OCI-LY3 (cell line): Measurements from ENCODE around the gene GAS1.
A peak's percentile ranks its signal among the peaks of the same experiment; 100 is the strongest.

Experiments
- H2AFZ ChIP-seq: fragments of 200-600, 300-600 bp; shearing (Covaris generic); 2 replicates; pipeline ENCODE4 v1.6.0; 2014; ENCODE audit warnings: antibody characterized with exemption, low read depth, low read length
- H3K27ac ChIP-seq: fragments of 200-600, 300-600 bp; sonication (generic); 2 replicates; pipeline ENCODE4 v1.5.1; 2014; ENCODE audit warnings: mild to moderate bottlenecking, low read length, moderate library complexity, mixed read lengths
- H3K27me3 ChIP-seq: fragments of 200-600, 300-600 bp; sonication (generic); 2 replicates; pipeline ENCODE4 v1.6.1; 2014; ENCODE audit warnings: low read depth, low read length, mixed read lengths
- H3K36me3 ChIP-seq: fragments of 200-600, 300-600 bp; sonication (generic); replicated peaks from 2 replicates; pipeline ENCODE3; 2014; ENCODE audit warnings: low read depth, low read length, mixed read lengths
- H3K4me1 ChIP-seq: fragments of 300-600, 200-600 bp; sonication (generic); 2 replicates; pipeline ENCODE4 v1.6.1; 2014; ENCODE audit warnings: low read length, mixed read lengths
- H3K4me2 ChIP-seq: fragments of 200-600, 300-600 bp; sonication (generic); 2 replicates; pipeline ENCODE4 v1.6.1; 2014; ENCODE audit warnings: low read length, mixed read lengths
- H3K4me3 ChIP-seq: fragments of 300-600, 200-600 bp; sonication (generic); 2 replicates; pipeline ENCODE4 v1.5.1; 2014; ENCODE audit warnings: antibody characterized with exemption, mild to moderate bottlenecking, low read length, moderate library complexity
- H3K79me2 ChIP-seq: fragments of 300-600, 200-600 bp; shearing (Covaris generic); 2 replicates; pipeline ENCODE4 v1.6.1; 2014; ENCODE audit warnings: mild to moderate bottlenecking, low read length, mixed read lengths
- H3K9ac ChIP-seq: fragments of 300-600, 200-600 bp; shearing (Covaris generic); 2 replicates; pipeline ENCODE4 v1.6.0; 2014; ENCODE audit warnings: mild to moderate bottlenecking, low read length, moderate library complexity
- H3K9me3 ChIP-seq: fragments of 200-600, 300-600 bp; shearing (Covaris generic); 2 replicates; pipeline ENCODE4 v1.6.1; 2014; ENCODE audit warnings: low read length, mixed read lengths; ENCODE audit not compliant: insufficient read depth
- H4K20me1 ChIP-seq: fragments of 200-600, 300-600 bp; sonication (generic); 2 replicates; pipeline ENCODE4 v1.6.1; 2016; ENCODE audit warnings: low read length, mixed read lengths; ENCODE audit not compliant: insufficient read depth
- EZH2phosphoT487 ChIP-seq: fragments of 200-600 bp; shearing (Covaris generic); IDR thresholded peaks from 2 replicates; pipeline ENCODE4 v1.6.1; 2018; ENCODE audit warnings: antibody characterized with exemption, mixed run types, low read depth
- TF ChIP-seq, protein P1 (sequence below): fragments of 200-600, 300-600 bp; sonication (generic); IDR thresholded peaks from 2 replicates; pipeline ENCODE4 v1.5.1; 2014; ENCODE audit warnings: antibody characterized with exemption, low read length, low read depth

Gene GAS1, protein sequence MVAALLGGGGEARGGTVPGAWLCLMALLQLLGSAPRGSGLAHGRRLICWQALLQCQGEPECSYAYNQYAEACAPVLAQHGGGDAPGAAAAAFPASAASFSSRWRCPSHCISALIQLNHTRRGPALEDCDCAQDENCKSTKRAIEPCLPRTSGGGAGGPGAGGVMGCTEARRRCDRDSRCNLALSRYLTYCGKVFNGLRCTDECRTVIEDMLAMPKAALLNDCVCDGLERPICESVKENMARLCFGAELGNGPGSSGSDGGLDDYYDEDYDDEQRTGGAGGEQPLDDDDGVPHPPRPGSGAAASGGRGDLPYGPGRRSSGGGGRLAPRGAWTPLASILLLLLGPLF

DNA sequence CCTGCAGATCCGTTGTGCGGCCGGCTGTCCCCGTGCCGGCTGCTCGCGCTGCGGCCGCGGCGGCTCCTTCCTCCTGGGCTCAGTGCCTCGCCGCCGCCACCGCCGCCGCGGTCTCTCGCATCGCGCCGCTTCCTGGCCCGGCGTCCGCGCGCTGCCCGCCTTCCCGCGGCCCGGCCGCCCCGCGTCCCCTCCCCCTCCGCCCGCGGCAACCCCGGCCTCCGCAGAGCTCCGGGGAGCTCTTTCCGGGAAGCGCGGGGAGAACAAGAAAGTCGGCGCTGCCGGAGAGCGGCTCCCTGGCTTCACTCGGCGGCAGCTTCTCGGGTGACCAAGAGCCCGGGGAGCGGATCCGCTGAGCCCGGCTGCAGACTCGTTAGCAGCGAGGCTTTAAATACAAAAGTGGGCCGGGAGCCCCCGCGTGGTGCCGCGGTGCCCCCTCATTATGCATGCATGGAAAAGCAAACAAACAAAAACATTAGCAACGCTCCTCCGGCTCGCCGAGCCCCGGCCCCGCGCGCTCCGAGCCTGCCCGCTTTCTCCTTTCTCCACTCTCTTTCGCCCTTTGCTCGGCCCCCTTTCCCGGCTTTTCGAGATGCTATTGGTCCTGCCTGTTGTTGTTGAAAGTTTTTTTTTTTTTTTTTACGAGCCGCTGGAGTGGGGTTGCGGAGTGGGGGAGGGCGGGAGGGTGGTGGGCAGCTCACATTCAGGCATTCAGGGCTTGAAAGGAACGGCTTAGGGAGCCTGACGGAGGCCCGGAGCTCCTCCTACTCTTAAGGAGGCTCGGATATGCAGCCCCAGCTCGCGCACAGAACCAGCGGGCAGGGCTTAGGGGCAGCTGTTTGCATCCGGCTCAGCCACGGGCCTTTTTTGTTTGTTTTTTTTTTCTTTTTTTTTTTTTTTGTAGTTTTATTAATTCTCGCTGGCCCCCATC lies at the start of gene GAS1:
TSS of gene GAS1 (minus strand) at position 361 of the 928 bp plus-strand sequence. CDS start 727 bp downstream, outside the sequence.
- H3K27ac ChIP-seq, result no peak within 1 kb of the TSS
- H3K9ac ChIP-seq, result no peak within 1 kb of the TSS
- H3K36me3 ChIP-seq, result no peaks in the 10 kb centered on the region
- no peak within 1 kb of the TSS for H2AFZ ChIP-seq
- H3K27me3 ChIP-seq, result no peaks in the 10 kb centered on the region
- no peaks in the 10 kb centered on the region for H3K79me2 ChIP-seq
- H3K4me2 ChIP-seq, result peak within 1 kb of the TSS; percentile 32
- H4K20me1 ChIP-seq, result no peaks in the 10 kb centered on the region
- H3K4me3 ChIP-seq, result peak within 1 kb of the TSS; percentile 54
- no peaks in the 10 kb centered on the region for H3K9me3 ChIP-seq
- TF ChIP-seq EZH2phosphoT487, result no peak
- TF ChIP-seq, protein P1, sequence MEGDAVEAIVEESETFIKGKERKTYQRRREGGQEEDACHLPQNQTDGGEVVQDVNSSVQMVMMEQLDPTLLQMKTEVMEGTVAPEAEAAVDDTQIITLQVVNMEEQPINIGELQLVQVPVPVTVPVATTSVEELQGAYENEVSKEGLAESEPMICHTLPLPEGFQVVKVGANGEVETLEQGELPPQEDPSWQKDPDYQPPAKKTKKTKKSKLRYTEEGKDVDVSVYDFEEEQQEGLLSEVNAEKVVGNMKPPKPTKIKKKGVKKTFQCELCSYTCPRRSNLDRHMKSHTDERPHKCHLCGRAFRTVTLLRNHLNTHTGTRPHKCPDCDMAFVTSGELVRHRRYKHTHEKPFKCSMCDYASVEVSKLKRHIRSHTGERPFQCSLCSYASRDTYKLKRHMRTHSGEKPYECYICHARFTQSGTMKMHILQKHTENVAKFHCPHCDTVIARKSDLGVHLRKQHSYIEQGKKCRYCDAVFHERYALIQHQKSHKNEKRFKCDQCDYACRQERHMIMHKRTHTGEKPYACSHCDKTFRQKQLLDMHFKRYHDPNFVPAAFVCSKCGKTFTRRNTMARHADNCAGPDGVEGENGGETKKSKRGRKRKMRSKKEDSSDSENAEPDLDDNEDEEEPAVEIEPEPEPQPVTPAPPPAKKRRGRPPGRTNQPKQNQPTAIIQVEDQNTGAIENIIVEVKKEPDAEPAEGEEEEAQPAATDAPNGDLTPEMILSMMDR, result no peak
- H3K4me1 ChIP-seq, result no peaks in the 10 kb centered on the region

DNA sequence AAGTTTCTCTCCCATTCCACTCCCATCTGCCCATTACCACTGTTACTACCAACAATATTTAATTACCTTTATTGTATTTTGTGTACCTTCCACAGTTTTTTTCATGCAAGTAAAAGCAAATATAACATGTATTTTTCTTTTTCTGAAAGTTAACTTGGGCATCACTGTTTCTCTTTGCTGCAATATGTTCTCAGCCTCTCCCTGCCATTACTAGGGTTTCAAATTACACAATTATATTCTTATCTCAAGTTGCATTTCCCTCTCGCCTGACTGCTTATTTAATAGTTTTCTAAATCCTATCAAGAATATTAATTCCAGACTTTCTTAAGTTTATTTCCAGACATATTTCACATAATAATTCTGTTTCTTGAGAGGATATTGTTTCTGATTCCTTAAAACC lies 46.9 kb upstream of the GAS1 start:
- no peaks in the 10 kb centered on the region for H3K79me2 ChIP-seq

DNA sequence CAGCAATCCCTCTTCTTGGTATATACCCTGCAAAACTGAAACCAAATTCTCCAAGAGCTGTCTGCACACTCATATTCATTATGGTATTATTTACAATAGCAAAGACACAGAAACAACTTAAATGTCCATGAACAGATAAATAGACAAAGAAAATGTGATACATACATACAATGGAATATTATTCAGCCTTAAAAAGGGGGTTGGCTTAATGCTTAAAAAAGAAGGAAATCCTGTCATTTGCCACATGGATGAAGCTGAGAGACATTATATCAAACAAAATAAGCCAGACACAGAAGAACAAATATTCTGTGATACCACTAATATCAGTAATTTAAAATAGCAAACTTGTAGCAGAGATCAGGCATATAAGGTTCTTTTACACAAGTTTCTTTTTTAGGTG lies 46.5 kb upstream of the GAS1 start:
- H3K27ac ChIP-seq, result no peak overlapping the region
- no peaks in the 10 kb centered on the region for H3K9me3 ChIP-seq
- no peaks in the 10 kb centered on the region for H4K20me1 ChIP-seq
- no peaks in the 10 kb centered on the region for H3K27me3 ChIP-seq
- no peaks in the 10 kb centered on the region for H3K79me2 ChIP-seq
- H2AFZ ChIP-seq, result no peak overlapping the region
- H3K4me1 ChIP-seq, result no peaks in the 10 kb centered on the region
- no peak overlapping the region for H3K4me3 ChIP-seq
- no peak overlapping the region for H3K4me2 ChIP-seq
- H3K36me3 ChIP-seq, result no peaks in the 10 kb centered on the region
- no peak overlapping the region for H3K9ac ChIP-seq
- TF ChIP-seq, protein P1, result no peak
- TF ChIP-seq EZH2phosphoT487, result no peak

More for the DNA sequence above, 46.9 kb upstream of the GAS1 start:
- no peaks in the 10 kb centered on the region for H3K9me3 ChIP-seq
- TF ChIP-seq, protein P1, result no peak
- no peak for TF ChIP-seq EZH2phosphoT487
- H2AFZ ChIP-seq, result no peak overlapping the region
- H3K4me2 ChIP-seq, result no peak overlapping the region
- no peak overlapping the region for H3K27ac ChIP-seq
- H4K20me1 ChIP-seq, result no peaks in the 10 kb centered on the region
- no peak overlapping the region for H3K9ac ChIP-seq
- no peaks in the 10 kb centered on the region for H3K36me3 ChIP-seq
- no peaks in the 10 kb centered on the region for H3K4me1 ChIP-seq
- no peaks in the 10 kb centered on the region for H3K27me3 ChIP-seq
- no peak overlapping the region for H3K4me3 ChIP-seq

DNA sequence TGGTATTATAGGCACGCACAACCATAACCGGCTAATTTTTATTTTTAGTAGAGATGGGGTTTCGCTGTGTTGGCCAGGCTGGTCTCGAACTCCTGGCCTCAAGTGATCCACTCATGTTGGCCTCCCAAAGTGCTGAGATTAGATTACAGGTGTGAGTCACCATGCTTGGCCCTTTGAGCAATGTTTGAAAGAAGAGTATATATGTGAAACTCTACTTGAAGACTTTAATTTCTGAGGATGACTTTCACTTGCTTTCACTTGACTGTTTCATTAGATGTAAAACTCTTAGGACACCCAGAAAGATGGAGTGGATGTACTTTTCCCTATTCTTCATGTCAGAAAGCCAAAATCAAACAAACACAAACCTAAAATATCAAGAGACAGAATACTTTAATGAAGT lies 43.8 kb upstream of the GAS1 start:
- H4K20me1 ChIP-seq, result no peaks in the 10 kb centered on the region
- H3K4me3 ChIP-seq, result no peak overlapping the region
- H3K27me3 ChIP-seq, result no peaks in the 10 kb centered on the region
- H3K36me3 ChIP-seq, result no peaks in the 10 kb centered on the region
- no peaks in the 10 kb centered on the region for H3K79me2 ChIP-seq
- H3K27ac ChIP-seq, result no peak overlapping the region
- H3K4me2 ChIP-seq, result no peak overlapping the region
- no peak overlapping the region for H3K9ac ChIP-seq
- no peaks in the 10 kb centered on the region for H3K4me1 ChIP-seq
- H3K9me3 ChIP-seq, result no peaks in the 10 kb centered on the region
- no peak overlapping the region for H2AFZ ChIP-seq
- TF ChIP-seq, protein P1, result no peak
- TF ChIP-seq EZH2phosphoT487, result no peak
